SK-N-MC (cell line): Measurements from ENCODE around the gene HYDIN.
"Not testable (repeated sequence)": the region's sequence is repeated elsewhere in the genome, so short reads cannot be mapped to it uniquely, and the experiment has no call there.

ENCODE experiments used
- EZH2 ChIP-seq: fragments of 200-600 bp; sonication (generic); IDR thresholded peaks from one replicate; pipeline ENCODE4 v1.6.1; 2017; ENCODE audit warnings: antibody characterized with exemption
- FOXP2 ChIP-seq: optimal IDR thresholded peaks from 2 replicates; pipeline ENCODE3; 2011; ENCODE audit warnings: mild to moderate bottlenecking, moderate library complexity; ENCODE audit not compliant: insufficient read depth; ENCODE audit errors: extremely low read length, control extremely low read depth
- POLR2AphosphoS5 ChIP-seq: IDR thresholded peaks from 2 replicates; pipeline ENCODE4 v1.6.1; 2012; ENCODE audit warnings: mild to moderate bottlenecking, low read depth, low read length, borderline replicate concordance

GRCh38 chr16:70987019-70987715 lies 243.4 kb downstream of the HYDIN start:
- not testable (repeated sequence) for TF ChIP-seq EZH2, POLR2AphosphoS5, FOXP2
